SK-N-DZ (cell line): ENCODE results near the gene CDCA5.

Source experiments
- DNase-seq: peaks from one replicate; pipeline ENCODE4 v3.0.0-alpha.2; 2015; ENCODE audit warnings: low spot score

The CDCA5 gene

DNA sequence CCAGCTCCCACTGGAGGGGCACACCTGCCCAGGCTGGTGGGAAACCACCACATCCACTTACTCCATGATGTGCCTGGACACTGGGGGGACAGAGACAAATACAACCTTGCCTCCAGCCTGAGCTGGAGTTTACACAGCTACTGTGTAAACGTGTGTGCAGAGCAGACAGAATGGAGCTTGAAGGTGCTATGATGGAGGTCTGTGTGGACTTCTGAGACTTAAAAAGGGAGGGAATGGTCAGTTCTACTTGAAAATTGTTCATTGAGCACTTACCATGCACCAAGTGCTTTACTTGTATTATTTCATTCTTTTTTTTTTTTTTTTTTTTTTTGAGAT lies 11.2 kb downstream of the CDCA5 start:
- no peak for DNase-seq

DNA sequence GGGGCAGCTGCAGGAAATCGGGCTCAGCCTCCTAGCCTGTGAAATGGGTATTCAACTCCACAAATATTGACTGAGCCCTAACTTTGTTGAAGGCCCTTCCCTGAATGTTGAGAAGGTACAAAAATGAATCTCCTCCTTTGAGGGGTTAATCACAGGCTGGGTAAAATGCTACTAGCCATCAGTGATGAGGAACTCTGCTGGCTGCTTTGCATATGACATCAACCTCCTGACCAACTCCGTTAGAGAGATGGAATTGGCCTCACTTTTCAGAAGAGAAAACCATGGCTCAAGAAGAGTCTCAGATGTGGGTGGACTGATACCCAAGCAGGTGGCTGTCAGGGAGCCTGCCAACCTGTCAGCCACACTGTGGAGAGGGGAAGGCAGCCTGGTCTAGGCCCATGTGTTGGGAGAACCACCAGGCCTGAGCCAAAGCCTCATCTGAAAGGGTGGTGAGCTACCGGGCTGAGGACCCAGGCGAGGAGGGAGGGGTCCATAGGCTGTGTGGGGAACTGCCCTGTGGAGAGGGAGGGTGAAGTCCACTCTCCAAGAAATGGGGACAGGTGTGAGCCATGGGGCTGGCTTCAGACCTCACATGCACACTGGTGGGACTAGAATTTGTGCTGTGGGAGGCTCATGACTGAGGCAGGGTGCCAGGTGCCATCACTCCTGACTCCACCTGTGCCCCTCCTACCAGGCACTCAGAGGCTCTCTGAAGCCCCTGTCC lies 11.8 kb downstream of the CDCA5 start:
- no peak for DNase-seq

DNA sequence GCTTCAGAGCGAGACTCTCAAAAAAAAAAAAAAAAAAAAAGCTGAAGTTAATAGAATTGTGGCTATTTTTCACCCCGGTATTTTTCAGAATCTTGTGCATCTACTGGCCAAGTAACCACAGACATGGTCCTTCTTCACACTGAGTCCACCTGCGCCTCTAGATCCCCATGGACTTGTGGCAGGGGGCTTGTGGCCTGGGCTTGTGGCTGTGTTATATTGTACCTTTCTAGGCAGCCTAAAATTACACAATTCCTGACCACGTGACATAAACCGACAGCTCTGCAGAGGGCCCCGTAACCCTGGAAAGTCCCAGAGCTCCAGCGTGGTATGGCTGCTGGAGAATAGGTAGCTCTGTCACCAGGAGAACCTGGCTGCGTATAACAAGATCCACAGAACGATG lies 14.6 kb downstream of the CDCA5 start:
- DNase-seq: no peak

DNA sequence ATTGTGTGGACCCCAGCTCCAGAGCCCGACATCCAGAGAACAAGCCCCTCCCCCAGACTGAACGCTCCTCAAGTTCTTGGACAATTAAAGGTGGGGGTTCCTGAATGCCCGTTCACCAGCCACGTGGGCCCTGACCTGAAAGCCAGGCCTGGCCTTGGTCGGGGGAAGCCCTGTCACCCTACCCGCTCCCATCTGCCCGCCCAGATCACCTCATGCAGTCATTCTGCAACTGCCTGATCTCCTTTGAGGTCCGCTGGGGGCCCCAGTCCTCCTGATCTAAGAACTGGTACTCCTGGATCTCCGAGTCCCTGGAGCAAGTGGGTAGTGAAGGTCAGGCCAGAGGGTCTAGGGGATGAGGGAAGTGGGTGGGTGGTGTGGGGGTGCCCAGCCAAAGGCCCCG lies 16.4 kb downstream of the CDCA5 start:
- no peak for DNase-seq

DNA sequence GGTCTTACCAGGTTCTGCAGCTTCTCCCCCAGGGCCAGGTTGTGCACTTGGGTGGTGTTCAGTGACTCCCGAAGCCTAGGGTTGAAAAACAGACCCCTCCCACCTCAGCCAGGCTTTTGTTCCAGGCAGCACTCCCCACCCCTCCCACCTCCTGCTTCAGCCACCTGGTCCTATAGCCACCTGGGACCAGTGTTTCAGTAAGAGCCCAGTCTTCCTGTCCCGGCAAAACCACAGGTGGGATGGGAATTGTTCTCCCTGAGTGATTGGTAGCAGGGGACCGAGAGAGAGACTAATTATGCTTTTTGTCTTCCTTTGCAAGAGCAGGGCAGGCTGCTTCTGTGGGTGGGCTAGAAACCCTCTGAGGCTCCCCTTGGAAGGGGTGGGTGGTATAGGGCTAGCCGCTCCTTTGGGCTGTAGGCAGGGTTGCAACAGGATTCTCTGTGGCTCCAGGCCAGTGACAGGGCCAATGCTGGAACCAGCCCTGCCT lies 17.0 kb downstream of the CDCA5 start:
- peak; percentile 51 for DNase-seq

DNA sequence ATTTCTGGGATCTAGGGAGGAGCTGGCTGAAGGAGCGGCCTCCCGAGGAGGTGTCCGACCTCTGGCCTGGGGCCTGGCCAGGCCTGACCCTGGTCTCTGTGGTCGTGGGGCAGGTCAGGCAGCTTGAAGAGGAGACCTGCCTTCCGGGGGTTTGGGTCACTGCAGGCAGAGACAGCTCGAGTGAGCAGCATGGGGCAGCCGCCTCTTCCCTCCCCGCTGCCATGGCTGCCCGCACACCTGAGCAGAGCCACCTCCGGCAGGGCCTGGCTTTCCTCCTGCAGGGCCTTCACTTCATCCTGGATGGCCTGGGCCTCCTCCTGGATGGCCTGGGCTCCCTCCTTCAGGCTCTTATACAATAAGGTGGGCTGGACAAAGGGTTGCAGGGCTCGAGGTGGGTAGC lies 17.5 kb downstream of the CDCA5 start:
- no peak for DNase-seq

DNA sequence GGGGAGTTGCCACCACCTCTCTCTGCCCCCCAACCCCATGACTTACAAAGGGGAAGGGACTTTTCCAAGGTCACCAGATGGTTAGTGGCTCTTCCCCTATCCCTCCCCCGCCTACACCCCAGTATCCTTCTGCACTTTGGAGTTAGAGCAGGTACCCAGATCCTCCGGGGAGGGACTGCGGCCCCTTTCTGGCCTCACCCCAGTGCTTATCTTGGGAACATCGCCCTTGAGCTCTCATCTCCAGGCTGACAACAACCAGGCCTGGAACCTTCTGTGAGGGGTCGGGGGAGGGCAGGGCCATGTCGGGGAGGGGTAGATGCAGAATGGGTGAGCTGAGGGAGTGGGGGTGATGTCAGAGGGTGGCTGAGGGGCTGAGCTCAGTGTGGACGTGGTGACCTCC lies 18.0 kb downstream of the CDCA5 start:
- DNase-seq: peak; percentile 77

DNA sequence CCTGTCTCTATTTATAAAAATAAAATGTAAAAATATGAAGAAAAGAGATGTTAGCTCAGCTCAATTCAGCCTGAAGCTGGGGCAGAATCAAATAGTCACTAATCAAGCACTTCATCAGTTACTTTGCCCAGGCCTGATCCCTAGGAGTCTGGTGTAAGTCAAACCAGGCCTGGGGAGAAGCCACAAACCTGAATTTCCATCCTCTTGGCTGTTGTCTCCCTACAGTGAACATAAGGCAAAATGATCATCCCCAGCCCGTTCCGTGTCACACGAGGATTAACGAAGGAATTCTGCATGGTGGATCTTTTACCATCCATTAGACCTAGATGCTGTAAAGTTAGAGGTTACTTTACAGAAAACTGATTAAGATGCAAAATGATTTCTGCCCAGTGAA lies 19.0 kb downstream of the CDCA5 start:
- peak; percentile 82 for DNase-seq

DNA sequence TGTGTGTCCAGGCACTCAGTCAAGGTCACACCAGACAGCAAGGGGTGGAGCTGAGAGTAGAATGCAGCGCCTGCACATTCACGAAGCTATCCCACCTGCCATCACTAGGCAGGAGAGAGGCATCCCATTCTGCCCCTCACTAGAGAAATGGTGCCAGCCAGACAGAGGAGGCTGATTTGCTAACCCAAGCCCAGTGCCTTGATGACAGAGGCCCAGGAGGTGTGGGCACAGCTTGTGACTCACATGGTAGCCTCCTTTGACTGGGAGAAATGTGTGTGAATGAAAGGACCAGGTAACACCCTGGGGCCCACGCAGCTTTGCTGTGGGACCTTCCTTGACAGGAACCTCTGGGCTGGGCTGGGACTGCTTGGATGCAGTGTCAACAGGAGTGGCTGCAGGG lies 20.3 kb downstream of the CDCA5 start:
- DNase-seq: no peak

DNA sequence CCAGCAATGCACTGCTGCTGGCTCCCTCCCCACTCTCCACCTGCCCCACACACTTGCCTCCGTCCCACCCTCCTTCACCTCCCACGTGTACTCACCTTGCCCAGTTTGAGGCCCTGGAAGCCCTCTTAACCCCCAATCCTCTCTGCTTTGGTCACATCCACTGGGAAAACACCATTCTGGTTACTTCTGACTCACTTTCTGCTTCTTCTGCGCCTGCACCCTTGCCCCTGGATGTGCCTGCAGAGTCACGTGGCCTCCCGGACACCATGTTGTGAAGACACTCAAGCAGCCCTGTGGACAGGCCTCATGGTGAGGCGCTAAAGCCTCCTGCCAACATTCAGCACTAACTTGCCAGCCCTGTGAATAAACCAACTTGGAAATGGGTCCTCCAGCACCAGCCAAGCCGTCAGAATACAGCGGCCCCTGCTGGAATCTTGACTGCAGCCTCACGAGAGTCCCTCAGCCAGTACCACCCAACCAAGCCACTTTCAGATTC lies 22.9 kb downstream of the CDCA5 start:
- DNase-seq: no peak

DNA sequence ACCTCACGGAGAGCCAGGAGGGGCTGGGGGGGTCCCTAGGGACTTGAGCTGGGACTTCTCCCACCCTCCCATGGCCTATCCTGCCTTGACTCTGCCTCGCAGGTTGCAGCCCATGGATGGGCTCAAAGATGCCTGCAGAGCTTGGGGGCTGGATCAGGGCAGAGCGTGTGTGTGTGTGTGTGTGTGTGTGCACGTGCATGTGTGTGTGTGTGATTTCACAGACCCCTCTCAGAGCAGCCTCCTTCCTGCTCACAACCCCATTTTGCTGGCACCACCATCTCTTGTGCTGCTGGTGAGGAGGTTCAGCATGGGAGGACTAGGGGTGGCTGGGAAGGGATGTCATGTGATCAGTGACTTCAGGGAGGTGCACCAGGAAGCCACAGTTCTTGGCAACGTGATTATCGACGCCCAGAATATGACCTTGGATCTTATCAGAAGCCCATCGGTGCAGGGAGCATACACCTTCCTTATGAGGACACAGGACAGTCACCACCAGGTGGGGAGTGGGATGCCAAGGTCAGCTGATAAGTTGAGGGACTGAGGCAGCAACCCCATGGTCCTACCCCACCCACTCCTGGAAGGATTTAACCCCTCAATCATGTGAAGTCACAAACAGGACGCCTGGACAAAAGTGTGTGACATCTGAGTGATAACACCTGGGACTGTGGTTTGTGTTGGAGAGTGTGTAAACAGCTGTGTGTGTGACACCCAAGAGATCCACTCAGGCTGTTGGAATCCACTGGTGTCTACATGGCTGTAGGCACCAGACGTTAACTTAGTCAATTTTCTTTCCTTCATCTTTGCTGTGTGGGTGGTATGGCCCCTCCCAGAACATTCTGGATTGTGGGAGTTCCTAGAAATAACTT lies 23.6 kb downstream of the CDCA5 start:
- no peak for DNase-seq

DNA sequence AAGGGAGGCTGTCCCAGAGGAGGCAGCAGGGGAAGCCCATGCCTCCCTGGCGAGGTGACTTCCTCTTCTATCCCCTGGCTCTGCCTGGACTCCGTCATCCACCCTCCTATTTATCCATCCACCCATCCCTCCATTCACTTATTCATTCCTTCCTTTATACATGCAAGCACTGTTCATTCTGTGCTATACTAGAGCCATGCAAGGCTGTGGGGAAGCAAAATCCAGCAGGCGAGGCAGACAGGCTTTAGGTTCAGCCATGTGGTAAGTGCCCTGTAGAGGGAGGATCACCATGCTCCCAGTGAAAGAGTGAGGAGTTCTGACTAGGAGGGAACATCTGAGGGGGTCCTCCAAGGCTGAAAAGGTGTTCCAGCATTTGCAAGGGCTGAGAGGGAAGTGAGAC lies 24.3 kb downstream of the CDCA5 start:
- DNase-seq: no peak

DNA sequence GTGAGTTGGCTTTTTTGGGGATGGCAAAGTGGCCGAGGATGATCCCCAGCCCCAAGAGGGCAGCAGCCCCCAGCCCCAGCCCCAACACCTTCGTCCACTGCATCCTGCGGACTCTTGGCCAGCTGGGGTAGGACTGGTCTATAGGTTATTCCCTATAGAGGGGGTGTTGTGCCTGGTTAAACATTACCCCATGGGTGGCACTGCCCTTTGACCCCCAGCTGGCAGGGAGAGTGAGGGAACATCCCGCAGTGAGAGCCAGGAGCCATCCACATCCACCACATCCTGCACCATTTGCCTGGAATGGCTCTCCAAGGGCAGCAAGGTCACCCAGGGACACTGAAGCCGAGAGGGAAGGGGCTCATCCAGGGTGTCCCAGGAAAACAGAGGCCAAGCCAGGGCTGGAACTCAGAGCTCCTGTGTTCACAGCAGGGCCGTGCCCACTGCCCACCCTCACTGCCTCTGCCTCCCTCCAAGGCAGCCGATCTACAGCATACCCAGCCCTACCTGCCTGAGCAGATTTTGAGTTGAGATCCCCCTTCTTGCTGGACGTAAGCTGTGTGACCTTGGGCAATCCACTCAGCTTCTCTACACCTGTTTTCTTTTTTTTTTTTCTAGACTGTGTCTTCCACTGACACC lies 25.3 kb downstream of the CDCA5 start, which contains the start of gene NAALADL1:
TSS of gene NAALADL1 (minus strand) at position 135 of the 636 bp plus-strand sequence. CDS start at position 103, 32 bp downstream.
- DNase-seq: no peak

DNA sequence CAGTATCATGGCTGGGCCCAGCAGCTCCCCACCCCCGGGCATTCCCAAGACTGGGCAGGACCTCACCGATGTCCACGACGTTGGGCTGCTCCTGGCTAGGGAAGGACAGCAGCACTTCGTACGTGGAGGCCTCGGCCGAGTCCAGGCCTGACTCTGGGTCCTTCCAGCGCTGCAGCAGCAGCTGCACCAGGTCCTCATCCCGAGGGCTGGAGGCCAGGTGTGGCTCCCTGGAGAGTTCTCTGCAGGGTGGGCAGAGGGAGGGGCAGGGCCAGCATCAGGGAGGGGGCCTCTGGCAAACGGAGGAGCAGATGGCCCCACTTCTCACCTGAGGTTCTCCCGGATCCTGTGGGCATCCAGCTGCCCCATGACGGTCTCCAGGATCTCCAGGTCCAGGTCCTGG lies 25.8 kb downstream of the CDCA5 start:
- no peak for DNase-seq

DNA sequence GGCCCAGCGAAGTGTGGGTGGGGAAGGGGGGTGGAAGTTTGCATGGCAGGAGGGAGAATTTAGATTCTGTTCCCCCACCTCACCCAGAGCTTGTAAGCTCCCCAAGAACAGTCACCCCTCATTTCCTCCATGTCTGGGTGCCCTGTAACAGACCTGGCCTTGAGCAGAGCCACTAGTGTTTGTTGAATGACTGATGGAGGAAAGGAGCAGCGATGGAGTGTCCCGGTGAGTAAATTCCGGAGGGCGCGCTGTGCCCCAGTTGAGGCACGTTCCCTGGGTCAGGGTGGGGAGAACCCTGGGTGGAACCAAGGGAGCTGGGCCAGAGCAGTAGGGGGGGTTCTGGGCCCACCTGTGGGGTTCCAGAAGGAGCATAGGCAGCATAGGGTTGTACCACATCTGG lies 26.3 kb downstream of the CDCA5 start:
- no peak for DNase-seq

DNA sequence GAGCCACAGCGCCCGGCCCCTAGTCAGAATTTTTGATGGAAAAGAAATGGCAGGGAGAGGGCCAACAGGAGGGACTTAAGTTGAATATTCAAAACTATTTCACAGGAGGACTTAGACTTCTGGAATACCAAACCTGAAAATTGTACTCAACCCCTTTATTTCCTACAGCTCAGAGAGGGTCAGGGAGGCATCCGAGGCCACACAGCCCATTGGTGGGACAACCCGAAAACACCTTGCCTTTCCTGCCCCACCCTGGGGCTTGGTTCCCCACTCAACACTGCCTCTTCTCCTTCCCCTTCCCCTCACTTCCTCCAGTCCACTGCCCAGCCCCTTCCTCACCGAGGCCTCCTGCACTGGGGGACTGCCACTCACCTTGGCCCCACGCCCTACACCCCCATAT lies 26.8 kb downstream of the CDCA5 start:
- no peak for DNase-seq

DNA sequence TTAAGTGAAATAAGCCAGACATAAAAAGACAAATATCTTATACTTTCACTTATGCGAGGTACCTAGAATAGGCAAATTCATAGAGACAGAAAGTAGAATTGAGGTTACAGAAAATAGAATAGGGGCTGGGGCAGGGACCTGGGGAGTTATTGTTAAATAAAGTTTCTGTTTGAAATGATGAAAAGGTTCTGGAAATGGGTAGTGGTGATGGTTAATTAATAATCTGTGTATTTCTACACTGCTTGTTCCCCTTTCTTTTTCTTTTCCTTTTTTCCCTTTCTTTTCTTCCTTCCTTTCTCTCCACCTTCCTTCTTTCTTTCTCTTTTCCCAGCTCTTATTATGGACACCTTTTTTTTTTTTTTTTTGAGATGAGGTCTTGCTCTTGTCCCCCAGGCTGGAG lies 28.3 kb downstream of the CDCA5 start:
- no peak for DNase-seq

DNA sequence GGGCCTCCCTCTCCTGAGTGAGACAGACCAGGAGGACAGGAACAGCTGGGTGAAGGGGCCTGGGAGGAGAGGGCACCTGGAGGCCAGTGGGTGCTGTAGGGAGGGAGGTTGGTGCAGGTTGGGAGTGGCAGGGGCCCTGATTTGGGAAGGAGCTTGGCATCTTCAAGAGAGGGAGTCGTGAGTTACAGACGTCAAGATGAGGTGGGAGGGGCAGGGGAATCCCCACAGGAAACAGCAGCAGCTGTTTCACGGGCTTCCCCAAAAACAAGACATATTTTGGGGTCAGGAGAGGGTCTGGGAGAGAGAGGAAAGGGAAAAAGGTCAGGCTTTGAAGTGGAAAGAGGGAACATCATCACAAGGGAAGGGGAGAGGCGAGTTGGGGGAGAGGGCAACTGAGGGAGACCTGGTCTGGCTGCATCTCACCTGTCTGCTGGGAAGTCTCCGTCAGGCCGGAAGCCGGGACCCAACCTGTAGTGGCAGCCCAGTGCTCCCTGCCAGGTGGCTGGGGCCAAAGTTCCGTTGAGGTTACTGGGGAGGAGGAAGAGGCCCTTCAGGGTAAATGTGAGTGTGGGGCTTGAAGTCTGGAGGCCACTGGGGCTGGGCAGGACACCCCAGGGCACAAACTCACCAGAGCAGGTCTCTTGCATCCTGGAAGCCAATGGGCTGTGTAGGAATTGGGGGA lies 29.9 kb downstream of the CDCA5 start:
- no peak for DNase-seq

DNA sequence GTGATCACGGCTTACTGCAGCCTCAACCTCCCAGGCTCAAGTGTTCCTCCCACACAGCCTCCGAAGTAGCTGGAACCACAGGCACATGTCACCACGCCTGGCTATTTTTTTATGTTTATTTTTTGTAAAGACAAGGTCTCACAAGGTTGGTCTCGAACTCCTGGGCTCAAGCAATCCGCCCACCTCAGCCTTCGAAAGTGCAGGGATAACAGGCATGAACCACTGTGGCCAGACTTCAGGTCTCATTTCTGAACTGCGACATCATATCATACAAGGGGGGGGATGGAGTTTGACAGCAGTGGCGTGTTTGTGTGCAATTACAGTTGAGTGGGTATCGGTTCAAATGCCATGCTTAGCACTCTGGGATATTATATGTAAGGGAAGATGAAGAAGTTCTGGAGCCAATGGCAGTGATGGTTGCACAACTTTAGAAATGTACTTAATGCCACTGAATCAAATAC lies 32.4 kb downstream of the CDCA5 start:
- no peak for DNase-seq

DNA sequence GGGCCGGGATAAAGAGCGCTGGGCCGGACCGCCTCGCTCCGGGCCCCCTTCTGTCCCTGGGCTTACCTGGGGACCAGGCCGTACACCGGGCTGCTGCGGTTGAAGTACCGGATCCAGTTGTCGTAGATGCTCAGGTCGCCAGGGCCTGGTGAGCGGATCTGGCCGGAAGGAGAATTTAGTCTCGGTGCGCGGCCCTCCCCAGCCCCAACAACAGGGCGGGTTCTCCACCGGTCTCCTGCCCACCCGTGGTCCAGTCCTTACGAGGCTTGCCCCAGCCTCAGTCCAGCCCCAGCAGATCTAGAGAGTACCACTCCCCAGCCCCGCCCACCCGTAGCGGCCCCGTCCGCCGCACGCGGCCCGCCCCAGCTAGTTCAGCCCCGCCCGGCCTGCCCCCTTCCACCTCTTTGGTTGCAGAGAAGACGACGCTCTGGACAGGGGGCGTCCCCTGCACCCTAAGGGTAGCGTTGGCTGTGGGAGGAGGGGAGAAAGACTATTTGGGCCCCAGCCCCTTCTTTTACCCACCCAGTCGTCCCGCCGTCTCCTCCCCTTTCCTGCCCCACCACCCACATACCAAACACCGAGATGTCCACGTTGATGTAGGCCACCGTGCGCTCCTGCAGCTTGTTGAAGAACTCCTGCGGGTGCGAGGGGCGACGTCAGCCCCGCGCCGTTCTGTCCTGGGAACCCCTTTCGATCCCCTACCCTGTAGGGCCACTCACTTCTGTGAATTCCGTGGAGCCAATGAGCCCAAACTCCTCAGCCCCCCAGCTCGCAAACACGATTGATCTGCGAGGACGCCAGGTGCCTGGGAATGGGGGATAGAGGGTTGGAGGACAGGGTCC lies 36.0 kb downstream of the CDCA5 start:
- DNase-seq: no peak

DNA sequence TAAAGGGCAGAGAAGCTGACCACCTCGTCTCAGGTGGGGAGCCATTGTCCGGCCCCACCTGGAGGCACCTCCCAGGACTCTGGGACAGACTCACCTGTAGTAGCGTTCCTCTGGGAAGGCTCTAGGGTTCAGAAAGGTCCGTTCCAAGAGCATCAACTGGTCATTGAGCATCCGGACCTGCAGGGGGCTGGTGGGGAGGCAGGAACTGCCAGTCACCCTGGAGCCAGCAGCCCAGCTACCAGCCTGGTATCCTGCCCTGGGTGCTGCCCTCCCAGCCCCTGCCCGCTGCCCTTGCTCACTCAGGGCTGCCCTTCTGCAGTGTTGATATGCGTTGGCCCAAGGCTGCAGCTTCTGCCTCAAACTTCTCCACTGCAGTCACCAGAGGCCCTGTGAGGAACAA lies 38.1 kb downstream of the CDCA5 start:
- DNase-seq: no peak
